Measurements from ENCODE around the gene RPS6KL1.
A peak's percentile ranks its signal among the peaks of the same experiment; 100 is the strongest.

Gene RPS6KL1

GRCh38 chr14:74882103-74882920 lies 40.7 kb downstream of the RPS6KL1 start:
- Histone ChIP-seq H3K36me3 (ENCODE audit: control insufficient read depth in 2 of 2, insufficient read depth in 1 of 2, low read length in 2 of 2) (peaks cover 8 to 30% of the 10 kb centered on the region in 2 experiments), H3K4me1 (ENCODE audit: control insufficient read depth, insufficient read depth, low read length) (peaks cover 22% of the 10 kb centered on the region; the same call in 1 of the 2 replicates), H3K4me3 (ENCODE audit: low read depth, low read length) (peak overlapping the region; percentile 90), H3K9me3 (ENCODE audit: control insufficient read depth, insufficient read depth, low read depth, low read length) (no peaks in the 10 kb centered on the region), H3K27ac (ENCODE audit: extremely low read depth, low read depth, low read length) (peak overlapping the region; percentile 95)
- TF ChIP-seq OVOL3 (tag by site-specific recombination; IDR thresholded peaks at IDR 0.05) (no peak), ZNF146 (tag by site-specific recombination; IDR thresholded peaks at IDR 0.05) (no peak), ZNF610 (tag by site-specific recombination; IDR thresholded peaks at IDR 0.05; ENCODE audit: borderline replicate concordance) (no peak), ZNF211 (tag by site-specific recombination; IDR thresholded peaks at IDR 0.05; ENCODE audit: low read depth) (no peak), INSM2 (tag by site-specific recombination; IDR thresholded peaks at IDR 0.05) (no peak), ZNF768 (tag by site-specific recombination; IDR thresholded peaks at IDR 0.05) (no peak), ZFP41 (tag by site-specific recombination; IDR thresholded peaks at IDR 0.05; ENCODE audit: borderline replicate concordance) (no peak), ZNF830 (tag by site-specific recombination; IDR thresholded peaks at IDR 0.05; ENCODE audit: low read depth) (no peak), PBX3 (CRISPR knock-in tag; IDR thresholded peaks at IDR 0.05) (no peak), ATF2 (tag by site-specific recombination; IDR thresholded peaks at IDR 0.05; ENCODE audit: low read depth) (0 out of 2 replicates have a peak, but pooled peaks have one; percentile 20), ZBTB26 (tag by site-specific recombination; optimal IDR thresholded peaks at IDR 0.05) (peak; percentile 59), ZNF843 (tag by site-specific recombination; IDR thresholded peaks at IDR 0.05) (no peak), ZIC2 (tag by site-specific recombination; IDR thresholded peaks at IDR 0.05) (peak; percentile 85), ZNF335 (tag by site-specific recombination; conservative IDR thresholded peaks at IDR 0.05) (peak; percentile 59), GLI2 (tag by site-specific recombination; IDR thresholded peaks at IDR 0.05; ENCODE audit: borderline replicate concordance, low read depth) (no peak)
- POLR2A ChIA-PET = interaction anchor here (1.0 to 2.1 kb wide), 5 partner anchors 10 to 41 kb away, joined by 3 to 7 read pairs (median 5); partner anchors contain the start of gene RPS6KL1
- CTCF ChIA-PET = interaction anchor here (1.0 to 4.7 kb wide), 7 partner anchors 15 to 273 kb away, joined by 3 to 31 read pairs (median 6); no protein-coding TSS in a partner anchor

GRCh38 chr14:74881431-74882102 lies 41.5 kb downstream of the RPS6KL1 start, which contains the start of gene DLST:
TSS of gene DLST (plus strand) at chr14:74881916. CDS start at chr14:74881954, 38 bp downstream.
- no peaks in the 10 kb centered on the region for H3K9me3 ChIP-seq (ENCODE audit: control insufficient read depth, insufficient read depth, low read depth, low read length)
- peaks cover 4 to 30% of the 10 kb centered on the region in 2 experiments for H3K36me3 ChIP-seq (ENCODE audit: control insufficient read depth in 2 of 2, insufficient read depth in 1 of 2, low read length in 2 of 2)
- H3K4me1 ChIP-seq (ENCODE audit: control insufficient read depth, insufficient read depth, low read length) = peaks cover 19% of the 10 kb centered on the region; the same call in 1 of the 2 replicates
- H3K4me3 ChIP-seq (ENCODE audit: low read depth, low read length) = peak within 1 kb of the TSS; percentile 90
- CTCF ChIA-PET = interaction anchor here (1.0 to 4.7 kb wide), 4 partner anchors 16 to 207 kb away, joined by 5 to 31 read pairs (median 9); no protein-coding TSS in a partner anchor
- POLR2A ChIA-PET = interaction anchor here (0.6 to 2.1 kb wide), 5 partner anchors 10 to 25 kb away, joined by 3 to 7 read pairs (median 3); no protein-coding TSS in a partner anchor
- peak within 1 kb of the TSS; percentile 95 for H3K27ac ChIP-seq (ENCODE audit: extremely low read depth, low read depth, low read length)
- no peak for TF ChIP-seq HOXA7 (CRISPR knock-in tag; IDR thresholded peaks at IDR 0.05; ENCODE audit: borderline replicate concordance)
- TF ChIP-seq ZBTB10 (tag by site-specific recombination; IDR thresholded peaks at IDR 0.05) = no peak; the same call in 1 of the 2 replicates
- no peak for TF ChIP-seq ZNF404 (tag by site-specific recombination; IDR thresholded peaks at IDR 0.05)
- peak; percentile 90; the same call in 1 of the 2 replicates for TF ChIP-seq ZBTB20 (tag by site-specific recombination; IDR thresholded peaks at IDR 0.05)
- no peak for TF ChIP-seq ZNF354C (tag by site-specific recombination; IDR thresholded peaks at IDR 0.05; ENCODE audit: borderline replicate concordance, low read depth)
- TF ChIP-seq ZNF19 (tag by site-specific recombination; IDR thresholded peaks at IDR 0.05; ENCODE audit: low read depth) = no peak
- TF ChIP-seq ZNF513 (tag by site-specific recombination; IDR thresholded peaks at IDR 0.05) = no peak
